ENCODE data around the gene CLRN2. TPM values are rescaled to one million over a fixed set of nuclear protein-coding genes. Genes with fewer than 3 reads are reported as not detected.

CLRN2 gene
- total and polyA plus RNA-seq, 5 donors = not detected

- H3K9me3 ChIP-seq (ENCODE audit: control insufficient read depth, low read length) = no peaks in the 10 kb centered on the region
- H3K27me3 ChIP-seq (ENCODE audit: control insufficient read depth, insufficient read depth) = no peaks in the 10 kb centered on the region
- H3K27ac ChIP-seq (ENCODE audit: low read length) = no peak overlapping the region
- no peaks in the 10 kb centered on the region for H3K4me1 ChIP-seq (ENCODE audit: control insufficient read depth, insufficient read depth, low read length)
- no peak overlapping the region for H3K4me3 ChIP-seq (ENCODE audit: low read length)
- intact Hi-C loops (cut with DNase I) = no loop called here
- WGBS = 88% methylated on average over 8 of the region's 8 CpGs
- DNase-seq (no peak), ATAC-seq (no peak)
Measured at GRCh38 chr4:17489721-17490120, 25.2 kb upstream of the CLRN2 start.

DNA sequence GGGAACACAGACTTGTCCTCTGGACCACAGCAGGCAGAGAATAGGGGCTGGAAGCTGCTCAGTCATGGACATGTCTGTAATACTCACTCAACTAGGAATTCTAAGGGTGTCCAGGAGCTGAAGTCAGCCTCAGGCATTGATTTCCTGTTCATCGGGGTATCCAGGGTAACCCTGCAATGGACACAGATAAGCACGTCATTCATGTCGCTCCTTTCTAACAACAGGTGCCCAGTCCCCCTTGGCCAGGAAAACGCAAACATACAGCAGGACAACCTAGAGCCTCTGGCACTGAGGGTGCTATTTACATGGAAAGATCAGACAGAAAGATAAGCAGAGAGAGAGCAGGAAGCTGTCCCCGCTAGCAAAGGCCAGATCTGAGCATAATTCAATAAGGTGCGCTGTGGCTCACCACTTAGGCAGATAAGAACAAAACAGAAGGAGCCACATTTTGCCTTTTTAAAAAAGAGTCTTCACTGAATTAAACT lies 24.3 kb upstream of the CLRN2 start:
- WGBS = 68% methylated on average over 6 of the region's 6 CpGs
- no peak overlapping the region for H3K4me3 ChIP-seq (ENCODE audit: low read length)
- intact Hi-C loops (cut with DNase I) = no loop called here
- no peaks in the 10 kb centered on the region for H3K27me3 ChIP-seq (ENCODE audit: control insufficient read depth, insufficient read depth)
- no peak overlapping the region for H3K27ac ChIP-seq (ENCODE audit: low read length)
- ATAC-seq (no peak), DNase-seq (no peak)
- H3K4me1 ChIP-seq (ENCODE audit: control insufficient read depth, insufficient read depth, low read length) = no peaks in the 10 kb centered on the region
- H3K9me3 ChIP-seq (ENCODE audit: control insufficient read depth, low read length) = no peaks in the 10 kb centered on the region

GRCh38 chr4:17491196-17491595 lies 23.8 kb upstream of the CLRN2 start:
- ATAC-seq (no peak), DNase-seq (no peak)
- Histone ChIP-seq H3K4me3 (ENCODE audit: low read length) (no peak overlapping the region), H3K27ac (ENCODE audit: low read length) (no peak overlapping the region), H3K27me3 (ENCODE audit: control insufficient read depth, insufficient read depth) (no peaks in the 10 kb centered on the region), H3K4me1 (ENCODE audit: control insufficient read depth, insufficient read depth, low read length) (no peaks in the 10 kb centered on the region), H3K9me3 (ENCODE audit: control insufficient read depth, low read length) (no peaks in the 10 kb centered on the region)
- 80% methylated on average over 3 of the region's 3 CpGs for WGBS
- intact Hi-C loops (cut with DNase I) = no loop called here

DNA sequence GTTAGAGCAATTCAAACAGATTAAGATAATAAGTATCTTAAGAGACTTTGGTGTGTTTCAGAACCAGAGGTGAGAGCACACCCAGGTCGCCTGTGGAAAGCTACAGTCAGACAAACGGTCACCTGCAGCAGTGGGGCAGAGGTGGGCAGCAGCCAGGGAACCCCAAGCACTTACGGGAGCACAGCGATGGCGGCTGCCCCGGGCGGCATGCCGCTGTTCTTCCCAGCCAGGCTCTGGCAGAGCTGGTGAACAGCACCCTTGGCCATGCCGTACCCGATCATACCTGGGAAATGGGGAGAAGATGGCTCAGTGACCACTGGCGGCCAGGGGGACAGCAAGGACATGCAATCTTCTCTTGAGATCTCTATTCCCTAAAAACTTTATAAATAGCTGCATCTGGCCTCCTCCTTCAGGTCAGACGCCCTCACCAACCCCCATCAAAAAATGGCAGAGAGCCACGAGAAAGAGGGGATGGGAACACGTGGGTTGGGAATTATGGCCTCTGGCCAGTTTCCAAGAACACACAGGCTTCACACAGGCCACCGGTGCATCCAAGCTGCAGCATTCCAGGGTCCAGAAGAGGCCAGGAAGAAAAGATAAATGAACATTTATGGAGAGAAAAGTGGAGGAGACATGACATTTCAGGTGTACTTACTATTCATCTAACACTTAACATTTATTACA lies 22.8 kb upstream of the CLRN2 start:
- Histone ChIP-seq H3K4me3 (ENCODE audit: low read length) (no peak overlapping the region), H3K27ac (ENCODE audit: low read length) (no peak overlapping the region), H3K27me3 (ENCODE audit: control insufficient read depth, insufficient read depth) (no peaks in the 10 kb centered on the region), H3K4me1 (ENCODE audit: control insufficient read depth, insufficient read depth, low read length) (no peaks in the 10 kb centered on the region), H3K9me3 (ENCODE audit: control insufficient read depth, low read length) (no peaks in the 10 kb centered on the region)
- WGBS = 82% methylated on average over 15 of the region's 15 CpGs
- ATAC-seq (no peak), DNase-seq (no peak)
- intact Hi-C loops (cut with DNase I) = no loop called here

GRCh38 chr4:17492876-17493275 lies 22.1 kb upstream of the CLRN2 start:
- Histone ChIP-seq H3K9me3 (ENCODE audit: control insufficient read depth, low read length) (no peaks in the 10 kb centered on the region), H3K27ac (ENCODE audit: low read length) (no peak overlapping the region), H3K4me3 (ENCODE audit: low read length) (no peak overlapping the region), H3K27me3 (ENCODE audit: control insufficient read depth, insufficient read depth) (no peaks in the 10 kb centered on the region), H3K4me1 (ENCODE audit: control insufficient read depth, insufficient read depth, low read length) (no peaks in the 10 kb centered on the region)
- ATAC-seq (no peak), DNase-seq (no peak)
- intact Hi-C loops (cut with DNase I) = no loop called here
- 97% methylated on average over 2 of the region's 2 CpGs for WGBS

GRCh38 chr4:17493619-17494018 lies 21.3 kb upstream of the CLRN2 start:
- H3K9me3 ChIP-seq (ENCODE audit: control insufficient read depth, low read length) = no peaks in the 10 kb centered on the region
- H3K4me1 ChIP-seq (ENCODE audit: control insufficient read depth, insufficient read depth, low read length) = no peaks in the 10 kb centered on the region
- ATAC-seq (no peak), DNase-seq (no peak)
- intact Hi-C loops (cut with DNase I) = no loop called here
- H3K27ac ChIP-seq (ENCODE audit: low read length) = no peak overlapping the region
- H3K27me3 ChIP-seq (ENCODE audit: control insufficient read depth, insufficient read depth) = no peaks in the 10 kb centered on the region
- 80% methylated on average over 4 of the region's 4 CpGs for WGBS
- no peak overlapping the region for H3K4me3 ChIP-seq (ENCODE audit: low read length)

DNA sequence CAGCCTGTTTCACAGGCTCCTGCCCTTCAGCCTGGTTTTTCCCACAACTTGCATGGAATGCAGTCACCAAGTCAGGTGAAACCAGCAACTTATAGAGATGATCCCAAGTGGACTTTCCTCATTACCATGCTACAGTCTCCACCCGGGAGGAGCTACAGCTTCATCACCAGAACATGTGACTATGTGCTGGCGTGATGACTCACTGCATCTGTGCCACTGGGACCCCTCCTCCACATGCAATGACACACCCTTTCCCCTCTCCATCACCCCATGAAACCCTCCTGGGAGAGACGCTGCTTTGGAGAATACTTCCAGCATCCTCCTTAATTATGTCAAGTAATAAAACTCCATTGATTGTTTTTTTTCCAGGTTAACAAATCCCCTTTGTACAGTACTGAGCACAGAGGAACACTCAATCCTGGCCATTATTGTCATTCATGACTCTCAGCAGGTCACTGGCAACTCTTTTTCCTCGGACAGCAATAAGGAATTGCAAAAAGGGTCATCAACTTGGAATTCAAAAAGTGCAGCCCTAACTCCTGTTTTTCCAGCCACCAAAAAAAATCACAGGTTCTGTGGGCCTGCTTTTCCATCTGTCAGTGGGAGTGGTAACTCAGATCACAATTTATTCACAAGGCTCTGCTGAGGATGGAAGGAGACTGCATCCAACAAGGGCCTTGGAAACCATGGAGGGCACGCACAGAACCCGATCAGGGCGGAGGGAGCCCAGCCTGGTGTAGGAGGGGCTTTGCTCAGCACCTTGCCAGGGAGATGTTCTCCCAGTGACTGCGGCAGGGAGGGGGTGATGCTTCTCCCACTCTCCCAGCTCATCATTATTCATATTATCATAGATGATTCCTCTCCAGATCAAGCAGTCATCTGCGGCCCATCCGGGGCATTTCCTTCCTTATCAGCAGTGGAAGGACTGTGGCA lies 20.4 kb upstream of the CLRN2 start:
- H3K27me3 ChIP-seq (ENCODE audit: control insufficient read depth, insufficient read depth) = no peaks in the 10 kb centered on the region
- DNase-seq = no peak
- H3K27ac ChIP-seq (ENCODE audit: low read length) = no peak overlapping the region
- 74% methylated on average over 10 of the region's 10 CpGs for WGBS
- no peaks in the 10 kb centered on the region for H3K4me1 ChIP-seq (ENCODE audit: control insufficient read depth, insufficient read depth, low read length)
- H3K4me3 ChIP-seq (ENCODE audit: low read length) = no peak overlapping the region
- ATAC-seq = peak in 1 of 2 donors; percentile 53
- intact Hi-C loops (cut with DNase I) = no loop called here
- no peaks in the 10 kb centered on the region for H3K9me3 ChIP-seq (ENCODE audit: control insufficient read depth, low read length)

DNA sequence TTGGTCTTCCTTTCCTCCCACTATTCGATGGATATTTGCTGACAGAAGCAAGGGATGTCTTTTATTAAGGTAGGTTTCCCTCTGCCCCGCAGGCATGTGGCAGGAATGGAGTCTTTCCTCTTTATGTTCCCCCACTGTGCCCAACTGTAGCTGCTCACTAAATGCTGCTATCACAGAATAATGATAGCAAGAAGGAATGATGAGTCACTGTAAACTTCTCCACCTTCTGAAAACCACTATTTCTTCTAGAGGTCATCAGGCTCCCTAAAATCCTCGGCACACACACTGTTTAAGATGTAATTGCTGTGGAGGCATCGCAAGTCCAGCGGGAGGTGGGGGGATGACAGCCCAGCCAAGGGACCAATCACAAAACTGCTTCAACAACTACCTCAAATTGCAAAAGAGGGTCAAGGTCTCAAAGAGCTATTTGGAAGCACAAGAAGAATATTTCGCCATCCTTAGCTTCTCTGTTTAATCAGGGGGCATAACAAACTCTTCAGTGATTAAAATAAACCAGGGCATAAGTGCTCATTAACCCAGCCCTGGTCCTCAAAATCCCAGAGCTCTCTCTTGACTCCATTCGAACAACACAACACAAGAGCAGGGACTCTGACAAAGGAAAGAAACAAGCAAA lies 17.0 kb upstream of the CLRN2 start:
- ATAC-seq (no peak), DNase-seq (no peak)
- Histone ChIP-seq H3K4me3 (ENCODE audit: low read length) (no peak overlapping the region), H3K9me3 (ENCODE audit: control insufficient read depth, low read length) (no peaks in the 10 kb centered on the region), H3K27ac (ENCODE audit: low read length) (no peak overlapping the region), H3K27me3 (ENCODE audit: control insufficient read depth, insufficient read depth) (no peaks in the 10 kb centered on the region), H3K4me1 (ENCODE audit: control insufficient read depth, insufficient read depth, low read length) (no peaks in the 10 kb centered on the region)
- WGBS = 90% methylated on average over 7 of the region's 7 CpGs
- intact Hi-C loops (cut with DNase I) = no loop called here

GRCh38 chr4:17500574-17500973 lies 14.4 kb upstream of the CLRN2 start:
- no peak overlapping the region for H3K27ac ChIP-seq (ENCODE audit: low read length)
- H3K27me3 ChIP-seq (ENCODE audit: control insufficient read depth, insufficient read depth) = no peaks in the 10 kb centered on the region
- ATAC-seq (no peak), DNase-seq (no peak)
- H3K9me3 ChIP-seq (ENCODE audit: control insufficient read depth, low read length) = no peaks in the 10 kb centered on the region
- H3K4me1 ChIP-seq (ENCODE audit: control insufficient read depth, insufficient read depth, low read length) = no peaks in the 10 kb centered on the region
- no peak overlapping the region for H3K4me3 ChIP-seq (ENCODE audit: low read length)
- intact Hi-C loops (cut with DNase I) = no loop called here

- ATAC-seq (no peak), DNase-seq (no peak)
- Histone ChIP-seq H3K4me1 (ENCODE audit: control insufficient read depth, insufficient read depth, low read length) (no peaks in the 10 kb centered on the region), H3K9me3 (ENCODE audit: control insufficient read depth, low read length) (no peaks in the 10 kb centered on the region), H3K27me3 (ENCODE audit: control insufficient read depth, insufficient read depth) (no peaks in the 10 kb centered on the region), H3K27ac (ENCODE audit: low read length) (no peak overlapping the region), H3K4me3 (ENCODE audit: low read length) (no peak overlapping the region)
- intact Hi-C loops (cut with DNase I) = no loop called here
- WGBS = 93% methylated on average over 3 of the region's 3 CpGs
Measured at GRCh38 chr4:17502756-17503155, 12.2 kb upstream of the CLRN2 start.

- WGBS = 87% methylated on average over 7 of the region's 7 CpGs
- Histone ChIP-seq H3K27me3 (ENCODE audit: control insufficient read depth, insufficient read depth) (no peaks in the 10 kb centered on the region), H3K4me1 (ENCODE audit: control insufficient read depth, insufficient read depth, low read length) (no peaks in the 10 kb centered on the region), H3K4me3 (ENCODE audit: low read length) (no peak overlapping the region), H3K27ac (ENCODE audit: low read length) (no peak overlapping the region), H3K9me3 (ENCODE audit: control insufficient read depth, low read length) (no peaks in the 10 kb centered on the region)
- ATAC-seq (no peak), DNase-seq (no peak)
- intact Hi-C loops (cut with DNase I) = no loop called here
Measured at GRCh38 chr4:17504081-17504480, 10.9 kb upstream of the CLRN2 start.
